Suprapubic skin (tissue), 3 donors: ENCODE data around the gene THOC5.

Source experiments
- POLR2A ChIP-seq, 2 donors: fragments of 450-650 bp; IDR thresholded peaks; one replicate each; pipeline ENCODE4 v1.6.1; 2017; ENCODE audit warnings: antibody characterized with exemption in 2 of 2, mild to moderate bottlenecking in 2 of 2, moderate library complexity in 2 of 2
- TF ChIP-seq, protein P1 (sequence below), 2 donors: fragments of 200-600 bp in 1 of 2; fragments of 450-650 bp in 1 of 2; sonication (generic) in 1 of 2; IDR thresholded peaks; one replicate each; pipeline ENCODE4 v1.5.1; 2016 to 2019; ENCODE audit warnings: antibody characterized with exemption in 2 of 2, mild to moderate bottlenecking in 1 of 2, moderate library complexity in 1 of 2

DNA sequence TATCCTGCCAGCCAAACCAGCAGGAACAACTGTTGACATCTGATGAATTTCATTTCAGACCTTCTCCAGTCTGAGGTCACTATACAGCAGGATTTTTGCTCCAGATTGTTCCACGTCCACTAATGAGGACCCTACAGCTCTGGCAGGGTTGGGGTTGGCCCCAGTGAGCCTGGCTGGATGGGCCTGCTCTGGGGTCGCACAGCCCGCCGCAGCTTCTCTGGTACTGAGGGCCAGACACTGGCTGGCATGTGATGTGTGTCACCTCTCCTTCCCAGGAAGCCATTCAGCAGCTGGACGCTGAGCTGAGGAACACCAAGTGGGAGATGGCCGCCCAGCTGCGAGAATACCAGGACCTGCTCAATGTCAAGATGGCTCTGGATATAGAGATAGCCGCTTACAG, 68.1 kb downstream of the THOC5 start:
- no peak for TF ChIP-seq POLR2A (IDR thresholded peaks at IDR 0.05)
- TF ChIP-seq, protein P1, sequence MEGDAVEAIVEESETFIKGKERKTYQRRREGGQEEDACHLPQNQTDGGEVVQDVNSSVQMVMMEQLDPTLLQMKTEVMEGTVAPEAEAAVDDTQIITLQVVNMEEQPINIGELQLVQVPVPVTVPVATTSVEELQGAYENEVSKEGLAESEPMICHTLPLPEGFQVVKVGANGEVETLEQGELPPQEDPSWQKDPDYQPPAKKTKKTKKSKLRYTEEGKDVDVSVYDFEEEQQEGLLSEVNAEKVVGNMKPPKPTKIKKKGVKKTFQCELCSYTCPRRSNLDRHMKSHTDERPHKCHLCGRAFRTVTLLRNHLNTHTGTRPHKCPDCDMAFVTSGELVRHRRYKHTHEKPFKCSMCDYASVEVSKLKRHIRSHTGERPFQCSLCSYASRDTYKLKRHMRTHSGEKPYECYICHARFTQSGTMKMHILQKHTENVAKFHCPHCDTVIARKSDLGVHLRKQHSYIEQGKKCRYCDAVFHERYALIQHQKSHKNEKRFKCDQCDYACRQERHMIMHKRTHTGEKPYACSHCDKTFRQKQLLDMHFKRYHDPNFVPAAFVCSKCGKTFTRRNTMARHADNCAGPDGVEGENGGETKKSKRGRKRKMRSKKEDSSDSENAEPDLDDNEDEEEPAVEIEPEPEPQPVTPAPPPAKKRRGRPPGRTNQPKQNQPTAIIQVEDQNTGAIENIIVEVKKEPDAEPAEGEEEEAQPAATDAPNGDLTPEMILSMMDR (IDR thresholded peaks at IDR 0.05), result no peak
